Prostate gland (tissue), 2 donors: ENCODE data around the gene DNAH9. TPM values are rescaled to one million over a fixed set of nuclear protein-coding genes. Genes with fewer than 3 reads are reported as not detected.

ENCODE experiments used
- DNase-seq: peaks from one replicate; pipeline ENCODE4 v3.0.0-alpha.2; 2019; ENCODE audit warnings: low spot score
- H3K27ac ChIP-seq, 2 donors: fragments of 200-600 bp; sonication (generic); 2 replicates each; pipeline ENCODE4 v1.5.1; 2017 to 2019
- H3K27me3 ChIP-seq: fragments of 200-600 bp; sonication (generic); replicated peaks from 2 replicates; pipeline ENCODE4 v1.5.1; 2019; ENCODE audit not compliant: insufficient read depth
- H3K36me3 ChIP-seq, 2 donors: fragments of 200-600 bp; sonication (generic); 1 replicate in 1 of 2; 2 replicates in 1 of 2; pipeline versions ENCODE4 v1.5.1 to v1.8.1; 2017 to 2019
- H3K4me1 ChIP-seq: fragments of 200-600 bp; sonication (generic); replicated peaks from 2 replicates; pipeline ENCODE4 v1.5.1; 2019
- H3K4me3 ChIP-seq, 2 donors: fragments of 200-600 bp; sonication (generic); 2 replicates each; pipeline ENCODE4 v1.5.1; 2017 to 2019
- H3K9me3 ChIP-seq: fragments of 200-600 bp; sonication (generic); 2 replicates; pipeline ENCODE4 v1.5.1; 2017
- CTCF ChIP-seq, 4 experiments: fragments of 200-600 bp in 2 of 4; fragments of 450-650 bp in 2 of 4; sonication (generic) in 2 of 4; IDR thresholded peaks; 1 replicate in 3 of 4; 2 replicates in 1 of 4; pipeline ENCODE4 v1.5.1; 2016 to 2019; ENCODE audit warnings: antibody characterized with exemption in 4 of 4, mild to moderate bottlenecking in 2 of 4, moderate library complexity in 2 of 4
- POLR2A ChIP-seq: fragments of 450-650 bp; IDR thresholded peaks from one replicate; pipeline ENCODE4 v1.6.1; 2016; ENCODE audit warnings: antibody characterized with exemption, mild to moderate bottlenecking
- POLR2AphosphoS5 ChIP-seq: sonication (generic); formaldehyde crosslinking; IDR thresholded peaks from one replicate; pipeline ENCODE4 v1.6.1; 2017; ENCODE audit warnings: antibody characterized with exemption
- WGBS: methylation state at CpG from one replicate; pipeline ENCODE4 v1.1.5; 2018; 5-methylcytosine and 5-hydroxymethylcytosine counted together
- intact Hi-C: fragments of 100-400 bp; cut with DNase I; formaldehyde crosslinking; loops from one replicate; pipeline ENCODE4 v1.14.2; 2022
- total RNA-seq, 2 donors: library from RNA; depleted of rRNA; stranded (reverse); fragments of >200 nt; gene quantifications; one replicate each; pipeline ENCODE4 v1.1.0, GENCODE V29; 2016

Gene DNAH9
- total RNA-seq, 2 donors from 2014 or later: 1.2 to 7.5 TPM

GRCh38 chr17:11901931-11902330 lies 303.7 kb downstream of the DNAH9 start:
- intact Hi-C loops: no loop called here
- DNase-seq: no peak
- H3K4me3 ChIP-seq: no peak overlapping the region
- no peaks in the 10 kb centered on the region for H3K4me1 ChIP-seq
- no peak overlapping the region for H3K27ac ChIP-seq
- TF ChIP-seq POLR2A (no peak), CTCF (IDR thresholded peaks at IDR 0.05) (no peak), POLR2AphosphoS5 (no peak)
- no peaks in the 10 kb centered on the region for H3K27me3 ChIP-seq
- H3K9me3 ChIP-seq: no peaks in the 10 kb centered on the region
- WGBS: 92% methylated on average over 2 of the region's 2 CpGs
- no peaks in the 10 kb centered on the region for H3K36me3 ChIP-seq

- 52% methylated on average over 7 of the region's 7 CpGs for WGBS
- Histone ChIP-seq H3K4me1 (no peaks in the 10 kb centered on the region), H3K36me3 (no peaks in the 10 kb centered on the region), H3K27me3 (no peaks in the 10 kb centered on the region), H3K4me3 (no peak overlapping the region), H3K27ac (no peak overlapping the region), H3K9me3 (no peaks in the 10 kb centered on the region)
- DNase-seq: no peak
- intact Hi-C loops: no loop called here
- TF ChIP-seq POLR2AphosphoS5 (no peak), CTCF (IDR thresholded peaks at IDR 0.05) (no peak), POLR2A (no peak)
Observed at GRCh38 chr17:11908711-11909146, 310.5 kb downstream of the DNAH9 start.

GRCh38 chr17:11909348-11909747 lies 311.1 kb downstream of the DNAH9 start:
- TF ChIP-seq CTCF (IDR thresholded peaks at IDR 0.05): no peak
- no peak for TF ChIP-seq POLR2A
- TF ChIP-seq POLR2AphosphoS5: no peak
- H3K4me3 ChIP-seq: no peak overlapping the region
- WGBS: 76% methylated on average over 5 of the region's 5 CpGs

GRCh38 chr17:11916091-11916490 lies 317.8 kb downstream of the DNAH9 start:
- intact Hi-C loops: no loop called here
- Histone ChIP-seq H3K27me3 (no peaks in the 10 kb centered on the region), H3K36me3 (no peaks in the 10 kb centered on the region), H3K27ac (no peak overlapping the region), H3K4me3 (no peak overlapping the region), H3K4me1 (no peaks in the 10 kb centered on the region), H3K9me3 (no peaks in the 10 kb centered on the region)
- 23% methylated on average over 2 of the region's 2 CpGs for WGBS
- TF ChIP-seq CTCF (IDR thresholded peaks at IDR 0.05) (no peak), POLR2A (no peak), POLR2AphosphoS5 (no peak)
- DNase-seq: no peak

More at GRCh38 chr17:11909348-11909747, 311.1 kb downstream of the DNAH9 start:
- DNase-seq: no peak
- no peaks in the 10 kb centered on the region for H3K36me3 ChIP-seq
- no peaks in the 10 kb centered on the region for H3K4me1 ChIP-seq
- no peaks in the 10 kb centered on the region for H3K27me3 ChIP-seq
- no peak overlapping the region for H3K27ac ChIP-seq
- H3K9me3 ChIP-seq: no peaks in the 10 kb centered on the region
- intact Hi-C loops: no loop called here

GRCh38 chr17:11917415-11917814 lies 319.1 kb downstream of the DNAH9 start:
- Histone ChIP-seq H3K4me3 (no peak overlapping the region), H3K9me3 (no peaks in the 10 kb centered on the region), H3K36me3 (no peaks in the 10 kb centered on the region), H3K27me3 (no peaks in the 10 kb centered on the region), H3K4me1 (no peaks in the 10 kb centered on the region), H3K27ac (no peak overlapping the region)
- WGBS: 84% methylated on average over 5 of the region's 5 CpGs
- TF ChIP-seq POLR2AphosphoS5 (no peak), POLR2A (no peak), CTCF (IDR thresholded peaks at IDR 0.05) (no peak)
- intact Hi-C loops: no loop called here
- no peak for DNase-seq
